Gastrocnemius medialis (tissue), 4 donors: ENCODE data around the gene PPDPF.

ENCODE experiments used
- POLR2A ChIP-seq, 2 donors: fragments of 450-650 bp; IDR thresholded peaks; one replicate each; pipeline ENCODE4 v1.6.1; 2017; ENCODE audit warnings: antibody characterized with exemption in 2 of 2, mild to moderate bottlenecking in 2 of 2, moderate library complexity in 2 of 2
- TF ChIP-seq, protein P1 (sequence below), 5 experiments: fragments of 450-650 bp in 3 of 5; fragments of 200-600 bp in 2 of 5; sonication (generic) in 2 of 5; IDR thresholded peaks in 4 of 5; conservative IDR thresholded peaks in 1 of 5; 1 replicate in 4 of 5; 2 replicates in 1 of 5; pipeline ENCODE4 v1.5.1; 2016 to 2019; ENCODE audit warnings: antibody characterized with exemption in 5 of 5, mild to moderate bottlenecking in 3 of 5, moderate library complexity in 3 of 5

DNA sequence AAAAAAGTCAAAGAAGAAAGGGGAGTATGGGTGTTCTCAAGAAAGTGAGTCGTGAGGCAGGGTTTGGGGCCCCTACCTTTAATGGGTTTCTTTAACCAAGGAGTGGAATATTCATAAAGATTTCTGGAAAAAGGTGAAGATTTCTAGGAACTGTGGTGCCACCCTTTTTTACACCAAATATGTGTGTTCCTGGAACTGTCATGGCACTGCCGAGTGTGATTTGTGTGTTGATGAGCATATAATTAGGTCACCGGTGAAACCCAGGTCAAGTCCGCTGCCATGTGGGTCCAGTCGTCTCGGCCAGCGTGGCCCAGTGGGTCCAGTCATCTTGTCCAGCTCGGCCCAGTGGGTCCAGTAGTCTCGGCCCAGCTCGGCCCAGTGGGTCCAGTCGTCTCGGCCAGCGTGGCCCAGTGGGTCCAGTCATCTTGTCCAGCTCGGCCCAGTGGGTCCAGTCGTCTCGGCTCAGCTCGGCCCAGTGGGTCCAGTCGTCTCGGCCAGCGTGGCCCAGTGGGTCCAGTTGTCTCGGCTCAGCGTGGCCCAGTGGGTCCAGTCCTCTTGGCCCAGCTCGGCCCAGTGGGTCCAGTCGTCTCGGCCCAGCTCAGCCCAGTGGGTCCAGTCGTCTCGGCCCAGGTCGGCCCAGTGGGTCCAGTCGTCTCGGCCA lies 13.4 kb upstream of the PPDPF start:
- TF ChIP-seq, protein P1, sequence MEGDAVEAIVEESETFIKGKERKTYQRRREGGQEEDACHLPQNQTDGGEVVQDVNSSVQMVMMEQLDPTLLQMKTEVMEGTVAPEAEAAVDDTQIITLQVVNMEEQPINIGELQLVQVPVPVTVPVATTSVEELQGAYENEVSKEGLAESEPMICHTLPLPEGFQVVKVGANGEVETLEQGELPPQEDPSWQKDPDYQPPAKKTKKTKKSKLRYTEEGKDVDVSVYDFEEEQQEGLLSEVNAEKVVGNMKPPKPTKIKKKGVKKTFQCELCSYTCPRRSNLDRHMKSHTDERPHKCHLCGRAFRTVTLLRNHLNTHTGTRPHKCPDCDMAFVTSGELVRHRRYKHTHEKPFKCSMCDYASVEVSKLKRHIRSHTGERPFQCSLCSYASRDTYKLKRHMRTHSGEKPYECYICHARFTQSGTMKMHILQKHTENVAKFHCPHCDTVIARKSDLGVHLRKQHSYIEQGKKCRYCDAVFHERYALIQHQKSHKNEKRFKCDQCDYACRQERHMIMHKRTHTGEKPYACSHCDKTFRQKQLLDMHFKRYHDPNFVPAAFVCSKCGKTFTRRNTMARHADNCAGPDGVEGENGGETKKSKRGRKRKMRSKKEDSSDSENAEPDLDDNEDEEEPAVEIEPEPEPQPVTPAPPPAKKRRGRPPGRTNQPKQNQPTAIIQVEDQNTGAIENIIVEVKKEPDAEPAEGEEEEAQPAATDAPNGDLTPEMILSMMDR (IDR thresholded peaks at IDR 0.05 in 4 of 5, conservative IDR thresholded peaks at IDR 0.05 in 1 of 5): no peak
- TF ChIP-seq POLR2A (IDR thresholded peaks at IDR 0.05): no peak
